ENCODE data around the gene PLCH1.

Gene PLCH1

DNA sequence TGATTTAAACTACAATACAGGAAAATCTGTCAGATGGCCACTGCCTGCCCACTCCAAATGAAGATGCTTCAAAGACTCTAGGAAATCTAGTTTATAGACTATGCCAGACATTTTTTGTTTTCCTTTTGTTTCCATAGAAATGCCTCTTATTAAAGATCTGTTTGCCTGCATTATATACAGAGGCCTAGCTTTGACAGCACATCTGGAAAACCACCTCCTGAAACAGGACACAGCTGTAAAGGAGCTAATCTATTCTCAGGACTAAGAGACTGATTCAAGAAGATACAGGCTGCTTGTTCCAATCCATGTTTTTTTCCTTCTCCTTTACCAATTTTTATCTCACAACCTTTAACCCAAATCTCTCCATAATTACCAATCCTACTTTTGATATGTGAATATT is 376.1 kb downstream of the PLCH1 start:
- DNase-seq = no peak

GRCh38 chr3:155367506-155367905 is 377.4 kb downstream of the PLCH1 start:
- DNase-seq = no peak

GRCh38 chr3:155365178-155365783 is 379.6 kb downstream of the PLCH1 start:
- DNase-seq = no peak

DNA sequence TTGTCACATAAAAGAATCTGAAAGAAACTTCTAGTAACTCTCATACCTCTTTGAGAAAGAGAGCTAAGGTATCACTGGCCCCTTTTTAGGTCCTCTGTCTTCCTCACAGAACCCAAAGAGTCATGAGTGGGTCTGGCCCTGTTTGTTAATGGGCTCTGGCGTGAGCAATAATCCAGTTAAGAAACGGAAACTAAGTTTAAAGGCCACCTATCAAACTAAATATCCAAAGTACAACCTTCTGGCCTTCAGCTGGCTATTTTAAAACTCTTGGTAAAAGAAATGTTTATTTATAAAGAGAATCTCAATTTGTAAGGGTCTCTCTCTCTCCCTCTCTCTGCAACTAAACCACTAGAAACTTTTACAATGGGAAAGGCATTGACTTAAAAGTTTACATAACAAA is 380.4 kb downstream of the PLCH1 start:
- DNase-seq = no peak

GRCh38 chr3:155363690-155364070 is 381.2 kb downstream of the PLCH1 start:
- no peak for DNase-seq

GRCh38 chr3:155362808-155363689 is 381.8 kb downstream of the PLCH1 start:
- DNase-seq = no peak

DNA sequence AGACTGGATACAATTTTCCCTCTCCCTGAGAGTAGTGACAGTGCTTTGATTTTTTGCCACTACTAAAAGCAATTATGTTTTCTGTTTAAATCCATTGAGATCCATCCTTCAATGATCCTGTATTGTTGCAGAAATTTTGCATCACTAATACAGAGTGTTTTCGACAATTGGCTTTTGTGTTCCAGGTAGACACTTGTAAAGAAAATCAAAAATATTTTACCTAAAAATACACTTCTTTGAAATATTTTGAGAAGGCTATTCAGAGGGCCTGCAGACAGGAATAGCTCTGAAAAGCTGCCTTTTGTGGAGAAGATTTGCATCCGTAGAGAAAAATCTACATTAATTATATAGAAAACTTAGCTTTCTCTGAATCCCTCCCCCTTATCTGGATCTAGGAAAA is 384.6 kb downstream of the PLCH1 start:
- DNase-seq = no peak

DNA sequence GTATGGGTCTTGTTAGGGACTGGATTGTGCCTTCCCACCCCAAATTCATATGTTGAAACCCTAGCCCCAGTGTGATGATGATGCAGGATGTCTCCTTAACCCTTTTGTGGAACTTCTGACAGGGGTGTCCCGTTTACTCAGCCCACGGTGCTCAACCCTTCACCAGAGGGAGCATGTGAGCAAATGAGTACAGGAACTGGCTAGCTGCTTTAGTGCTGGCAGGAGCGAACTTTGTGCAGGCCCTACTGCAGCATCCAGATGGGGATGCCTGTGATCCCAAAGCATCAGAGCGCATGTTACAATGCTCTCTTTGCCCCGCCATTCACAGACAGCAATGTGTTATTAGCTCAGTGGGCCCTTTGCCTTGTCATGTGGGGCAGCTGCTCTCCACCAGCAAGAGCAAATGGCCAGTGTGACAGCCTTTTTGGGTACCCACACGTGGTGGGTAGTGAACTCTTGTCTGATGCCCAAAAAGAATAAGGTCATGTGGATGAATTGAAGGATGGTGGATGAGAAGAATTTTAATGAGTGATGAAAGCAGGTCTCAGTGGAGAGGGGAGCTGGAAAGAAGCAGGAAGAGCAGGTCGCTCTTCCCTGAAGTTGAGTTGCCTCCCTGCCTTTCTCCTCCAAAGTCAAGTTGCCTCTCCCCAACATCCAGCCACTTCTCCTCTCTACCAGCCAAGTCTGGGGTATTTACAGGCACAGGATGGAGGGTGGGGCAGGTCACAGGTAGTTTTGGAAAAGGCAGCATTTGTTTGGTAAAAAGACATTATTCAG is 388.1 kb downstream of the PLCH1 start:
- no peak for DNase-seq

DNA sequence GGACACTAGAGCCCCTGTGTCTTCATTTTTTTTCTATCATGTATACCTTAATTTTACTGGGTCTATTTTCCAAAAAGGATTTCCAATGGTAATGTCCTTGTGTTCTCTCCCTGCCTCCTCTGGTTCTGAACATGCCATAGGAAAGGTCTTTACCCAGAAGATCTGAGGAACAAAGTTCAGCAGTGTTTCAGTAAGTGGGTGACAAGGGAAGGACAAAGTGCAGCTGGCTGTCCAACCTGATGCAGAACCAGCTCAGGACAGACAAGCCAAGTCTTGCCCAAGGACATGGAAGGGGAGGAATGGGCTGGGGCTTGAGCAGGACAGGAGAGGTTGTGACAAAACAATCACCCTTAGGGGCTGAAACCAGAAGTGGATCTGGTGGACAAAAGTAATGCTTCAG is 390.2 kb downstream of the PLCH1 start:
- DNase-seq = no peak

- DNase-seq = peak; percentile 40
These were observed 391.9 kb downstream of the PLCH1 start for GRCh38 chr3:155352900-155353490.

GRCh38 chr3:155350571-155350970 is 394.3 kb downstream of the PLCH1 start:
- DNase-seq = no peak

- no peak for DNase-seq
These were observed 397.0 kb downstream of the PLCH1 start for GRCh38 chr3:155347901-155348300.

DNA sequence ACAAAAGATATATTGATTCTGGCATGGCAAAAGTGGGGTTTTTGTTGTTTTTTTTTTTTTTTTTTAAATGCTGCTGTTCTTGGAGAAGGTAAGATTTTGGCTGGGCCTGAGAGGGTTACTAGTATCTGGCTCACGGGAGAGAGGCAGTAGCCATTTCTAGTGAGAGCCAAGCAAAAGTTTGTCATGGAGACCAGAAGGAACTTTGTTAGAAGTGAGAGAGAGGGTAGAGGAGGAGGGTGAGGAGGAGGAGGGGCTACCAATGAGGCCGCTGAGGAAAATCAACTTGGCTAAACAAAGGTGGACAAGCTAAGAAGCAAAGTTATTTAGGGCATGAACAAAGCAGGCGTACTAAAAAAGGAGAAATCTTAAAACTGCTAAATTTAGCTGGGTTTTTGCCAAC is 402.5 kb downstream of the PLCH1 start:
- no peak for DNase-seq

- no peak for DNase-seq
These were observed 405.8 kb downstream of the PLCH1 start for GRCh38 chr3:155339052-155339451.

- no peak for DNase-seq
These were observed 409.0 kb downstream of the PLCH1 start for GRCh38 chr3:155335724-155336354.

- DNase-seq = no peak
These were observed 409.8 kb downstream of the PLCH1 start for GRCh38 chr3:155334914-155335723.

- DNase-seq = no peak
These were observed 410.5 kb downstream of the PLCH1 start for GRCh38 chr3:155334215-155334913.

- peak; percentile 6 for DNase-seq
These were observed 412.2 kb downstream of the PLCH1 start for GRCh38 chr3:155332716-155333115.

DNA sequence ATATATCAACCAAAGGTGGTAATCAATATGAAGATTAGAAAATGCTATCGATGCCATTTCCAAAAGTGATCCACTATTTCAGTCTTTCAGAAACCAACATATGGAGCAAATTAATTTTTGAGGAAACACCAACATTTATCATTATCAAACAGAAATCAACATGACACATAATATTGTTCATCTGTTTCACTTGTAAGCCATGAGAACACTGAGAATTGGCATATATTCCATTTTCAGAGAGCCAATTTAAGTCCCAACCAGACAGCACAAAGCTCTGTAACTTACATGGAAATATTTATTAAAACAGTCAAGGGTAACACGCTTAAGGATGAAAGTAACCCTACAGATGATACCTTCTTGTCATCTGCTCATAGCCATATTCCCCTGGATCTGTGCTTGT is 413.8 kb downstream of the PLCH1 start:
- DNase-seq = no peak

- DNase-seq = no peak
These were observed 414.5 kb downstream of the PLCH1 start for GRCh38 chr3:155330370-155330769.

GRCh38 chr3:155329513-155330048 is 415.3 kb downstream of the PLCH1 start:
- no peak for DNase-seq

Measured in NCI-H524 treated with DMSO at 0.1 percent for 48 hours (cell line).